Panc1 (cell line): Measurements from ENCODE around the gene MAP4K4. TPM values are rescaled to one million over a fixed set of nuclear protein-coding genes. Genes with fewer than 3 reads are reported as not detected.

Experiments used
- ATAC-seq: fragments of 200-7000 bp; cut with Tn5 transposase; 2 replicates; pipeline ENCODE4 v1.9.1; 2020; ENCODE audit warnings: mild to moderate bottlenecking, moderate library complexity
- BruUV-seq: library from RNA; stranded (reverse); fragments of 400-500 nt; replicated peaks from 2 replicates; lab custom pipeline; 2021; lab: Mats Ljungman, UMichigan
- CTCF ChIA-PET: fragments of 300-600 bp; sonication (Branson Sonifier 250); formaldehyde crosslinking; loops from one replicate; lab custom pipeline; 2022; ENCODE audit warnings: antibody characterized with exemption; lab: Charles Lee
- POLR2A ChIA-PET: fragments of 300-600 bp; sonication (Branson Sonifier 250); formaldehyde crosslinking; loops from one replicate; lab custom pipeline; 2022; ENCODE audit warnings: antibody characterized with exemption; lab: Charles Lee
- DNase-seq: peaks from one replicate; pipeline ENCODE4 v3.0.0-alpha.2; 2010; ENCODE audit warnings: low read depth, low spot score
- H3K27ac ChIP-seq: 2 replicates; pipeline ENCODE4 v1.5.1; 2011; ENCODE audit warnings: mild to moderate bottlenecking, low read length, inconsistent platforms
- H3K27me3 ChIP-seq: fragments of 200-500 bp; sonication (Bioruptor generic); 2 replicates; pipeline ENCODE4 v1.6.0; 2014; ENCODE audit warnings: low read length, inconsistent platforms; ENCODE audit not compliant: control insufficient read depth, insufficient read depth
- H3K36me3 ChIP-seq: fragments of 200-500 bp; sonication (Bioruptor generic); 2 replicates; pipeline ENCODE4 v1.5.1; 2014; ENCODE audit warnings: inconsistent platforms, mild to moderate bottlenecking, low read length, moderate library complexity; ENCODE audit not compliant: control insufficient read depth, insufficient read depth
- H3K4me1 ChIP-seq: 2 replicates; pipeline ENCODE4 v1.5.1; 2011; ENCODE audit warnings: inconsistent platforms, mild to moderate bottlenecking, low read length, moderate library complexity; ENCODE audit not compliant: control insufficient read depth, insufficient read depth
- H3K4me3 ChIP-seq, 2 experiments: 2 replicates each; pipeline ENCODE4 v1.5.1; 2011 to 2012; ENCODE audit warnings: low read depth in 2 of 2, low read length in 2 of 2, mild to moderate bottlenecking in 2 of 2, inconsistent platforms in 1 of 2, moderate library complexity in 1 of 2
- H3K9me3 ChIP-seq: fragments of 200-500 bp; sonication (Bioruptor generic); 2 replicates; pipeline ENCODE4 v1.5.1; 2014; ENCODE audit warnings: low read depth, mild to moderate bottlenecking, inconsistent platforms, low read length, moderate library complexity; ENCODE audit not compliant: control insufficient read depth, insufficient read depth
- CTCF ChIP-seq: fragments of 450-650 bp; IDR thresholded peaks from 2 replicates; pipeline ENCODE4 v1.5.1; 2017; ENCODE audit warnings: mild to moderate bottlenecking
- POLR2AphosphoS5 ChIP-seq: IDR thresholded peaks from 2 replicates; pipeline ENCODE4 v1.6.1; 2012; ENCODE audit warnings: mild to moderate bottlenecking, low read depth, low read length, moderate library complexity
- SIN3A ChIP-seq: IDR thresholded peaks from 2 replicates; pipeline ENCODE4 v1.6.1; 2012; ENCODE audit warnings: low read depth, mild to moderate bottlenecking, low read length, moderate library complexity, borderline replicate concordance; ENCODE audit not compliant: insufficient read depth
- TCF7L2 ChIP-seq: IDR thresholded peaks from 2 replicates; pipeline ENCODE4 v1.6.1; 2011; ENCODE audit warnings: mild to moderate bottlenecking, low read depth, low read length, inconsistent platforms
- in situ Hi-C: cut with HindIII; loops from 2 replicates; pipeline ENCODE4 v1.10.0; 2016; ENCODE audit warnings: low sequenced_read_pairs, low pct_unique_long_range_greater_than_20kb
- intact Hi-C: fragments of 100-400 bp; cut with micrococcal nuclease; formaldehyde crosslinking; loops from one replicate; pipeline ENCODE4 v1.10.0; 2022; ENCODE audit not compliant: unreplicated experiment
- total RNA-seq: library from RNA; stranded (reverse); gene quantifications from one replicate; pipeline ENCODE4 v1.2.1, GENCODE V29; 2021; ENCODE audit not compliant: unreplicated experiment
- TF ChIP-seq, protein P1 (sequence below), 2 experiments: IDR thresholded peaks; 2 replicates each; pipeline ENCODE4 v1.6.1; 2011 to 2012; ENCODE audit warnings: low read depth in 2 of 2, control low read depth in 1 of 2, low read length in 1 of 2, mild to moderate bottlenecking in 1 of 2, moderate library complexity in 1 of 2; ENCODE audit not compliant: insufficient read depth in 1 of 2

The MAP4K4 gene
- total RNA-seq, 1 experiment from 2014 or later: 68.5 TPM

DNA sequence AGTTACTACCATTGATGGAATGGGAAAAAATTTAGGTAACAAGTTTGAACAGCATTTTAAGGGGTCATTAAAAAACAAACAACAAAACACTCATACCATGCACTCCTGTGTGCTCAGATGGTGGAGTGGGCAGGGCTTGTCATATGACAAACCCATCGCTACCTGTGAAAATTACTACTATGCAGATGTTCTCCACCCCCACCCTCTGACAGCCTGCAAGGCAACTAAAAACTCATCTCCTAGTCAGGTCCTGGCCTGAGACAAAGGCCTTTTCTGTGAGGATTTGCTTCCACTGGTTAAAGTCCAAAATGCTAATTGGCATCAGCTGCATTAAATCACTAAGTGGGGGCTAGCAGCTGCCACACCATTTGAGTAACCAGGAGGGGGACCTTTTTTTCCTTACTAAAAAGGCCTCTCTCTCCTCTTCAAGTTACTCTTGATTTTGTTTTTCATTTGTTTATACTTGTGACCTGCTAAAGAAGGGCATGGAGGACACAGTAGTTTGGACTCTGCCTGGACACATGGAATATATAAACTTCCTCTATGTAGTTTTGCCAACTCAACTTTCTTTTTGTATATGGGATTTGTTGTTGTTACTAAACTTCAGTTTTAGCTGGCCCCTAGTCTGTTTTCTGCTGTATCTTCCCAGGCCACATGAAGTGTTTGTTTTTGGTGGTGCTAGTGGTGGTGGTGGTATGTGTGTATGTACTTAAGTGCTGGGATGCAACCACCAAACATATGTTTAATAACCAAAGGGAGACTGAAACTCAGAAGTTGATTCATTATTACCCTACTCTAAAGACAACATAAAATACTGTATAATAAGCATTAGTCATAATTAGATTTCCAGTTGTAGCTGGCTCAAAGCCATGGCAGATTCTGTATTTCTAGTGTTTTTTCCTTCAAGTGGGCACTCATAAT lies 121.3 kb downstream of the MAP4K4 start:
- H3K27me3 ChIP-seq: no peaks in the 10 kb centered on the region
- intact Hi-C loops (no loop called here), in situ Hi-C loops (no loop called here)
- H3K36me3 ChIP-seq: no peaks in the 10 kb centered on the region
- H3K4me1 ChIP-seq: peaks cover 21% of the 10 kb centered on the region; the same call in 1 of the 2 replicates
- ATAC-seq (no peak), DNase-seq (no peak)
- POLR2A ChIA-PET: interaction anchor here (0.6 kb wide), 1 partner anchor 122 kb away, joined by 4 read pairs; no protein-coding TSS in a partner anchor
- H3K27ac ChIP-seq: no peak overlapping the region
- H3K4me3 ChIP-seq: no peak overlapping the region
- CTCF ChIA-PET: no interaction called here
- no peak for TF ChIP-seq SIN3A
- no peak for TF ChIP-seq CTCF
- TF ChIP-seq, protein P1, sequence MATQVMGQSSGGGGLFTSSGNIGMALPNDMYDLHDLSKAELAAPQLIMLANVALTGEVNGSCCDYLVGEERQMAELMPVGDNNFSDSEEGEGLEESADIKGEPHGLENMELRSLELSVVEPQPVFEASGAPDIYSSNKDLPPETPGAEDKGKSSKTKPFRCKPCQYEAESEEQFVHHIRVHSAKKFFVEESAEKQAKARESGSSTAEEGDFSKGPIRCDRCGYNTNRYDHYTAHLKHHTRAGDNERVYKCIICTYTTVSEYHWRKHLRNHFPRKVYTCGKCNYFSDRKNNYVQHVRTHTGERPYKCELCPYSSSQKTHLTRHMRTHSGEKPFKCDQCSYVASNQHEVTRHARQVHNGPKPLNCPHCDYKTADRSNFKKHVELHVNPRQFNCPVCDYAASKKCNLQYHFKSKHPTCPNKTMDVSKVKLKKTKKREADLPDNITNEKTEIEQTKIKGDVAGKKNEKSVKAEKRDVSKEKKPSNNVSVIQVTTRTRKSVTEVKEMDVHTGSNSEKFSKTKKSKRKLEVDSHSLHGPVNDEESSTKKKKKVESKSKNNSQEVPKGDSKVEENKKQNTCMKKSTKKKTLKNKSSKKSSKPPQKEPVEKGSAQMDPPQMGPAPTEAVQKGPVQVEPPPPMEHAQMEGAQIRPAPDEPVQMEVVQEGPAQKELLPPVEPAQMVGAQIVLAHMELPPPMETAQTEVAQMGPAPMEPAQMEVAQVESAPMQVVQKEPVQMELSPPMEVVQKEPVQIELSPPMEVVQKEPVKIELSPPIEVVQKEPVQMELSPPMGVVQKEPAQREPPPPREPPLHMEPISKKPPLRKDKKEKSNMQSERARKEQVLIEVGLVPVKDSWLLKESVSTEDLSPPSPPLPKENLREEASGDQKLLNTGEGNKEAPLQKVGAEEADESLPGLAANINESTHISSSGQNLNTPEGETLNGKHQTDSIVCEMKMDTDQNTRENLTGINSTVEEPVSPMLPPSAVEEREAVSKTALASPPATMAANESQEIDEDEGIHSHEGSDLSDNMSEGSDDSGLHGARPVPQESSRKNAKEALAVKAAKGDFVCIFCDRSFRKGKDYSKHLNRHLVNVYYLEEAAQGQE (IDR thresholded peaks at IDR 0.05; ENCODE audit: insufficient read depth in 1 of 2, low read depth in 2 of 2, low read length in 1 of 2): no peak
- no peak for TF ChIP-seq TCF7L2
- no peak for TF ChIP-seq POLR2AphosphoS5
- BruUV-seq: no TSS peak
- H3K9me3 ChIP-seq: no peaks in the 10 kb centered on the region

DNA sequence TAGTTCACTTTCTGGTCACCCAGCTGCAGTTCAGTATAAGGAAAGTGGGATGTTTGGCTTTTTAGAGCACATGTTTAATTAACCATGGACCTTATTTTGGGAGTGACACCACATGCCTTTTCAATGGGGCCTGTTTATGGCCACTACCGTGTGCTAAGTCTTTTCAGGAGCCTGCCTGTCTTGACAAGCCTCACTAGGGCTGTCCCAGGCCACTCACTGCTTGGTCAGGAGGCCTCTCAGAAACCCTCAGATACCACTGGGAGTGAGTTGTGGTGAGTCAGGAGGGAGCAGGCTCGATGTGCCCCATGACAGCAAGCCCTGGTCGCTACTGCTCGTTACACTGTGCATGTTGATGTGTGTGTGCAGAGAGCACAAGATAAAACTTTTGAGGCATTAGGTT lies 123.0 kb downstream of the MAP4K4 start:
- BruUV-seq: no TSS peak
- ATAC-seq (no peak), DNase-seq (no peak)
- ChIA-PET POLR2A (no interaction called here), CTCF (no interaction called here)
- no peaks in the 10 kb centered on the region for H3K9me3 ChIP-seq
- H3K27ac ChIP-seq: no peak overlapping the region
- in situ Hi-C loops: no loop called here
- TF ChIP-seq TCF7L2 (no peak), SIN3A (no peak), POLR2AphosphoS5 (no peak), CTCF (no peak)
- TF ChIP-seq, protein P1 (IDR thresholded peaks at IDR 0.05; ENCODE audit: insufficient read depth in 1 of 2, low read depth in 2 of 2, low read length in 1 of 2): no peak
- no peaks in the 10 kb centered on the region for H3K27me3 ChIP-seq
- intact Hi-C loops: loop anchor here (10.0 kb wide), 1 partner anchor 126 kb away; the partner anchor contains the start of gene MAP4K4
- H3K36me3 ChIP-seq: no peaks in the 10 kb centered on the region
- peaks cover 21% of the 10 kb centered on the region; the same call in 1 of the 2 replicates for H3K4me1 ChIP-seq
- no peak overlapping the region for H3K4me3 ChIP-seq
